Gastroesophageal sphincter (tissue), 3 donors: Measurements from ENCODE around the gene NR6A1.

ENCODE experiments used
- CTCF ChIP-seq, 4 experiments: fragments of 200-600 bp in 2 of 4; fragments of 450-650 bp in 2 of 4; sonication (generic) in 1 of 4; IDR thresholded peaks; one replicate each; pipeline ENCODE4 v1.5.1; 2017 to 2019; ENCODE audit warnings: antibody characterized with exemption in 4 of 4, mild to moderate bottlenecking in 2 of 4, moderate library complexity in 2 of 4
- POLR2A ChIP-seq, 2 donors: fragments of 450-650 bp; IDR thresholded peaks; one replicate each; pipeline ENCODE4 v1.6.1; 2017; ENCODE audit warnings: antibody characterized with exemption in 2 of 2, mild to moderate bottlenecking in 2 of 2, moderate library complexity in 1 of 2

- TF ChIP-seq CTCF (IDR thresholded peaks at IDR 0.05) (no peak), POLR2A (IDR thresholded peaks at IDR 0.05) (no peak)
Observed at GRCh38 chr9:124795881-124796431, 24.8 kb upstream of the NR6A1 start.
